NCI-H510A treated with DMSO at 0.1 percent for 48 hours (cell line): ENCODE data around the gene PCDHA8.
A peak's percentile ranks its signal among the peaks of the same experiment; 100 is the strongest.
"Not testable (repeated sequence)": the region's sequence is repeated elsewhere in the genome, so short reads cannot be mapped to it uniquely, and the experiment has no call there.

Experiments used
- DNase-seq: peaks from one replicate; lab custom pipeline; 2025; lab: John Stamatoyannopoulos, UW

PCDHA8 gene

GRCh38 chr5:140875085-140876065 lies 34.4 kb downstream of the PCDHA8 start, which contains the start of gene PCDHA12:
Gene PCDHA12, plus strand, starts transcription at chr5:140875308. Its CDS starts 165 bp downstream, at chr5:140875473.
- DNase-seq: peak; percentile 31

DNA sequence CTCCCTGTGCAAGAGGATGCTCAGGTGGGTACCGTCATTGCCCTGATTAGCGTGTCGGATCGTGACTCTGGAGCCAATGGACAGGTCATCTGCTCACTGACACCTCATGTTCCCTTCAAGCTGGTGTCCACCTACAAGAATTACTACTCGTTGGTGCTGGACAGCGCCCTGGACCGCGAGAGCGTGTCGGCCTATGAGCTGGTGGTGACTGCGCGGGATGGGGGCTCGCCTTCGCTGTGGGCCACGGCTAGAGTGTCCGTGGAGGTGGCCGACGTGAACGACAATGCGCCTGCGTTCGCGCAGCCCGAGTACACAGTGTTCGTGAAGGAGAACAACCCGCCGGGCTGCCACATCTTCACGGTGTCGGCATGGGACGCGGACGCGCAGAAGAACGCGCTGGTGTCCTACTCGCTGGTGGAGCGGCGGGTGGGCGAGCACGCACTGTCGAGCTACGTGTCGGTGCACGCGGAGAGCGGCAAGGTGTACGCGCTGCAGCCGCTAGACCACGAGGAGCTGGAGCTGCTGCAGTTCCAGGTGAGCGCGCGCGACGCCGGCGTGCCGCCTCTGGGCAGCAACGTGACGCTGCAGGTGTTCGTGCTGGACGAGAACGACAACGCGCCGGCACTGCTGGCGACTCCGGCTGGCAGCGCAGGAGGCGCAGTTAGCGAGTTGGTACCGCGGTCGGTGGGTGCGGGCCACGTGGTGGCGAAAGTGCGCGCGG lies 35.7 kb downstream of the PCDHA8 start:
- not testable (repeated sequence) for DNase-seq

DNA sequence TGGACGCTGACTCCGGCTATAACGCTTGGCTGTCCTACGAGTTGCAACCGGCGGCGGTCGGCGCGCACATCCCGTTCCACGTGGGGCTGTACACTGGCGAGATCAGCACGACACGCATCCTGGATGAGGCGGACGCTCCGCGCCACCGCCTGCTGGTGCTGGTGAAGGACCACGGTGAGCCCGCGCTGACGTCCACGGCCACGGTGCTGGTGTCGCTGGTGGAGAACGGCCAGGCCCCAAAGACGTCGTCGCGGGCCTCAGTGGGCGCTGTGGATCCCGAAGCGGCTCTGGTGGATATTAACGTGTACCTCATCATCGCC lies 36.2 kb downstream of the PCDHA8 start:
- no peak for DNase-seq

GRCh38 chr5:140881889-140882590 lies 41.1 kb downstream of the PCDHA8 start, which contains the start of gene PCDHA13:
Gene PCDHA13, plus strand, starts transcription at chr5:140882124. Its CDS starts 145 bp downstream, at chr5:140882269.
- DNase-seq: no peak

GRCh38 chr5:140882591-140882899 lies 41.6 kb downstream of the PCDHA8 start:
- DNase-seq: no peak

DNA sequence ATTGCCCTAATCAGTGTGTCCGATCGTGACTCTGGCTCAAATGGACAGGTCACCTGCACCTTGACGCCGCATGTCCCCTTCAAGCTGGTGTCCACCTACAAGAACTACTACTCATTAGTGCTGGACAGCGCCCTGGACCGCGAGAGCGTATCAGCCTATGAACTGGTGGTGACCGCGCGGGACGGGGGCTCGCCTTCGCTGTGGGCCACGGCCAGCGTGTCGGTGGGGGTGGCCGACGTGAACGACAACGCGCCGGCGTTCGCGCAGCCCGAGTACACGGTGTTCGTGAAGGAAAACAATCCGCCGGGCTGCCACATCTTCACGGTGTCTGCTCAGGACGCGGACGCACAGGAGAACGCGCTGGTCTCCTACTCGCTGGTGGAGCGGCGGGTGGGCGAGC lies 42.4 kb downstream of the PCDHA8 start:
- DNase-seq: no peak

DNA sequence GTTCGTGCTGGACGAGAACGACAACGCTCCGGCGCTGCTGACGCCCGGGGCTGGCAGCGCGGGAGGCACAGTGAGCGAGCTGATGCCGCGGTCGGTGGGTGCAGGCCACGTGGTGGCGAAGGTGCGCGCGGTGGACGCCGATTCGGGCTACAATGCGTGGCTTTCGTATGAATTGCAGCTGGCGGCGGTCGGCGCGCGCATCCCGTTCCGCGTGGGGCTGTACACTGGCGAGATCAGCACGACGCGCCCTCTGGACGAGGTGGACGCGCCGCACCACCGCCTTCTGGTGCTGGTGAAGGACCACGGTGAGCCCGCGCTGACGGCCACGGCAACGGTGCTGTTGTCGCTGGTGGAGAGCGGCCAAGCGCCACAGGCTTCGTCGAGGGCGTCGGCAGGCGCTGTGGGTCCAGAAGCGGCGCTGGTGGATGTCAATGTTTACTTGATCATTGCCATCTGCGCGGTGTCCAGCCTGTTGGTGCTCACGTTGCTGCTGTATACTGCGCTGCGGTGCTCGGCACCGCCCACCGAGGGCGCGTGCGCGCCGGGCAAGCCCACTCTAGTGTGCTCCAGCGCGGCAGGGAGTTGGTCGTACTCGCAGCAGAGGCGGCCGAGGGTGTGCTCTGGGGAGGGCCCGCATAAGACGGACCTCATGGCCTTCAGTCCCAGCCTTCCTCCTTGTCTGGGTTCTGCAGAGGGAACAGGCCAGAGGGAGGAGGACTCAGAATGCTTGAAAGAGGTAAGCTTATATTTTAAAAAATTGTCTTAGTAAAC lies 43.1 kb downstream of the PCDHA8 start:
- DNase-seq: no peak
